CD4-positive, CD25-positive, alpha-beta regulatory T cell (primary cell): ENCODE results near the gene GRK3. TPM values are rescaled to one million over a fixed set of nuclear protein-coding genes. Genes with fewer than 3 reads are reported as not detected.
"Not testable (repeated sequence)": the region's sequence is repeated elsewhere in the genome, so short reads cannot be mapped to it uniquely, and the experiment has no call there.

Experiments
- ATAC-seq, 2 donors: fragments of 150-1000 bp; cut with Tn5 transposase; one replicate each; pipeline ENCODE4 v1.10.0; 2021; ENCODE audit warnings: low read depth in 2 of 2, moderate number of reproducible peaks in 2 of 2, moderate library complexity in 1 of 2
- DNase-seq, 3 donors: peaks; one replicate each; pipeline versions ENCODE4 v3.0.0 to v3.0.0-alpha.2; 2012 to 2022; ENCODE audit warnings: mixed read lengths in 1 of 3
- H3K27ac ChIP-seq: one replicate; pipeline ENCODE4 v1.7.0; 2013; ENCODE audit warnings: mild to moderate bottlenecking, low read length; ENCODE audit not compliant: insufficient read depth, poor library complexity, severe bottlenecking
- H3K27me3 ChIP-seq: one replicate; pipeline ENCODE4 v1.7.0; 2013; ENCODE audit warnings: low read length; ENCODE audit not compliant: control insufficient read depth, insufficient read depth
- H3K36me3 ChIP-seq: one replicate; pipeline ENCODE4 v1.7.0; 2013; ENCODE audit warnings: mild to moderate bottlenecking, low read length, moderate library complexity; ENCODE audit not compliant: control insufficient read depth, insufficient read depth
- H3K4me1 ChIP-seq: 2 replicates; pipeline ENCODE4 v1.7.0; 2013; ENCODE audit warnings: mild to moderate bottlenecking, low read length; ENCODE audit not compliant: insufficient read depth, control insufficient read depth, poor library complexity, severe bottlenecking
- H3K4me3 ChIP-seq: one replicate; pipeline ENCODE4 v1.7.0; 2013; ENCODE audit warnings: low read depth, mild to moderate bottlenecking, low read length, moderate library complexity
- H3K9me3 ChIP-seq, 2 experiments: 1 replicate in 1 of 2; 2 replicates in 1 of 2; pipeline ENCODE4 v1.7.0; 2013; ENCODE audit warnings: low read length in 2 of 2, mild to moderate bottlenecking in 1 of 2, moderate library complexity in 1 of 2; ENCODE audit not compliant: control insufficient read depth in 2 of 2
- H3K27ac Mint-ChIP-seq, 3 donors: one replicate each; pipeline ENCODE4 v1.8.0; 2020 to 2022; ENCODE audit warnings: mild to moderate bottlenecking in 3 of 3, mixed read lengths in 3 of 3, moderate library complexity in 2 of 3
- H3K27me3 Mint-ChIP-seq: one replicate; pipeline ENCODE4 v1.8.0; 2022; ENCODE audit warnings: mild to moderate bottlenecking, mixed read lengths
- H3K36me3 Mint-ChIP-seq: one replicate; pipeline ENCODE4 v1.8.0; 2020; ENCODE audit warnings: mixed read lengths
- H3K4me1 Mint-ChIP-seq, 4 donors: one replicate each; pipeline ENCODE4 v1.8.0; 2020 to 2022; ENCODE audit warnings: mixed read lengths in 4 of 4, mild to moderate bottlenecking in 1 of 4
- H3K4me3 Mint-ChIP-seq, 4 donors: one replicate each; pipeline ENCODE4 v1.8.0; 2020 to 2022; ENCODE audit warnings: mild to moderate bottlenecking in 4 of 4, mixed read lengths in 4 of 4, moderate library complexity in 3 of 4
- H3K9me3 Mint-ChIP-seq, 7 donors: one replicate each; pipeline ENCODE4 v1.8.0; 2020 to 2022; ENCODE audit warnings: mixed read lengths in 7 of 7, mild to moderate bottlenecking in 3 of 7, moderate library complexity in 2 of 7
- polyA plus RNA-seq, 4 donors: library from polyadenylated mRNA; unstranded; fragments of 300-500 nt; fragmentation: Illumina TruSeq; gene quantifications; one replicate each; pipeline ENCODE4 v1.2.3, GENCODE V29; 2021
- total RNA-seq: library from RNA; stranded (reverse); gene quantifications from one replicate; pipeline ENCODE4 v1.2.3, GENCODE V29; 2022

GRK3 gene
- total and polyA plus RNA-seq, 5 donors from 2014 or later: 0.51 to 3.5 (median 1.1) TPM

- Mint-ChIP-seq H3K27ac (no peak overlapping the region), H3K4me1 (peaks cover 10 to 28% (median 18%) of the 10 kb centered on the region in 4 donors), H3K4me3 (no peak overlapping the region), H3K27me3 (no peaks in the 10 kb centered on the region), H3K9me3 (peaks cover 0 to 4% (median 0%) of the 10 kb centered on the region in 7 donors), H3K36me3 (peaks cover 3% of the 10 kb centered on the region)
- H3K36me3 ChIP-seq: no peaks in the 10 kb centered on the region
- H3K4me3 ChIP-seq: no peak overlapping the region
- peaks cover under 1% of the 10 kb centered on the region in 2 experiments for H3K9me3 ChIP-seq
- peaks cover 10% of the 10 kb centered on the region for H3K4me1 ChIP-seq
- DNase-seq (no peak), ATAC-seq (no peak)
- no peak overlapping the region for H3K27ac ChIP-seq
- H3K27me3 ChIP-seq: no peaks in the 10 kb centered on the region
These were observed 38.4 kb downstream of the GRK3 start for GRCh38 chr22:25602916-25603315.

GRCh38 chr22:25605146-25605545 is 40.7 kb downstream of the GRK3 start:
- not testable (repeated sequence) for H3K4me3 ChIP-seq, H3K4me1 ChIP-seq, H3K9me3 Mint-ChIP-seq, H3K4me3 Mint-ChIP-seq, ATAC-seq, H3K27ac ChIP-seq, H3K27me3 Mint-ChIP-seq, H3K27me3 ChIP-seq, H3K9me3 ChIP-seq, H3K36me3 ChIP-seq, DNase-seq, H3K36me3 Mint-ChIP-seq, H3K27ac Mint-ChIP-seq
- H3K4me1 Mint-ChIP-seq: peaks cover 0 to 18% (median 7%) of the 10 kb centered on the region in 4 donors

- H3K9me3 Mint-ChIP-seq: not testable (repeated sequence)
These were observed 41.1 kb downstream of the GRK3 start for GRCh38 chr22:25605565-25605964.

GRCh38 chr22:25611284-25611683 is 46.8 kb downstream of the GRK3 start:
- not testable (repeated sequence) for H3K9me3 Mint-ChIP-seq, DNase-seq, H3K27me3 Mint-ChIP-seq, H3K27ac Mint-ChIP-seq, H3K36me3 ChIP-seq, H3K9me3 ChIP-seq, H3K4me1 ChIP-seq, ATAC-seq, H3K27ac ChIP-seq, H3K4me1 Mint-ChIP-seq, H3K27me3 ChIP-seq, H3K4me3 ChIP-seq, H3K4me3 Mint-ChIP-seq
- H3K36me3 Mint-ChIP-seq: peaks cover 11% of the 10 kb centered on the region

More at GRCh38 chr22:25605565-25605964, 41.1 kb downstream of the GRK3 start:
- H3K9me3 ChIP-seq, H3K27ac ChIP-seq, H3K36me3 Mint-ChIP-seq, H3K27ac Mint-ChIP-seq, DNase-seq, ATAC-seq, H3K4me3 Mint-ChIP-seq, H3K4me1 ChIP-seq, H3K4me3 ChIP-seq, H3K27me3 Mint-ChIP-seq, H3K36me3 ChIP-seq, H3K27me3 ChIP-seq: not testable (repeated sequence)
- peaks cover 0 to 18% (median 4%) of the 10 kb centered on the region in 4 donors for H3K4me1 Mint-ChIP-seq

- not testable (repeated sequence) for H3K9me3 Mint-ChIP-seq, H3K27me3 ChIP-seq, H3K27ac Mint-ChIP-seq, DNase-seq, H3K9me3 ChIP-seq, H3K4me3 ChIP-seq, H3K27ac ChIP-seq, H3K27me3 Mint-ChIP-seq, H3K4me3 Mint-ChIP-seq, H3K36me3 ChIP-seq, ATAC-seq, H3K4me1 Mint-ChIP-seq, H3K4me1 ChIP-seq
- peaks cover 11% of the 10 kb centered on the region for H3K36me3 Mint-ChIP-seq
These were observed 48.7 kb downstream of the GRK3 start for GRCh38 chr22:25613131-25613530.

- H3K4me3 Mint-ChIP-seq, H3K27ac Mint-ChIP-seq, H3K27me3 Mint-ChIP-seq: not testable (repeated sequence)
These were observed 49.1 kb downstream of the GRK3 start for GRCh38 chr22:25613558-25613957.

GRCh38 chr22:25614791-25615190 is 50.3 kb downstream of the GRK3 start:
- not testable (repeated sequence) for DNase-seq, H3K4me3 Mint-ChIP-seq, H3K27ac Mint-ChIP-seq, H3K9me3 ChIP-seq, H3K4me1 Mint-ChIP-seq, H3K4me1 ChIP-seq, H3K27me3 Mint-ChIP-seq, H3K9me3 Mint-ChIP-seq, H3K27ac ChIP-seq, ATAC-seq, H3K36me3 ChIP-seq, H3K4me3 ChIP-seq, H3K27me3 ChIP-seq
- H3K36me3 Mint-ChIP-seq: peaks cover 11% of the 10 kb centered on the region

More at GRCh38 chr22:25613558-25613957, 49.1 kb downstream of the GRK3 start:
- H3K27ac ChIP-seq, DNase-seq, H3K4me1 ChIP-seq, H3K36me3 ChIP-seq, H3K4me3 ChIP-seq, H3K27me3 ChIP-seq, H3K9me3 Mint-ChIP-seq, ATAC-seq, H3K4me1 Mint-ChIP-seq, H3K9me3 ChIP-seq: not testable (repeated sequence)
- H3K36me3 Mint-ChIP-seq: peaks cover 11% of the 10 kb centered on the region

- Histone ChIP-seq H3K27ac (no peak overlapping the region), H3K27me3 (no peaks in the 10 kb centered on the region), H3K9me3 (no peaks in the 10 kb centered on the region), H3K4me3 (no peak overlapping the region), H3K36me3 (no peaks in the 10 kb centered on the region), H3K4me1 (peaks cover 5% of the 10 kb centered on the region)
- H3K27me3 Mint-ChIP-seq: no peaks in the 10 kb centered on the region
- H3K4me3 Mint-ChIP-seq: no peak overlapping the region
- H3K36me3 Mint-ChIP-seq: peaks cover 14% of the 10 kb centered on the region
- DNase-seq (no peak), ATAC-seq (no peak)
- peak overlapping the region in 2 of 3 donors; percentile 11 to 55 for H3K27ac Mint-ChIP-seq
- peaks cover 9 to 35% (median 20%) of the 10 kb centered on the region in 4 donors for H3K4me1 Mint-ChIP-seq
- H3K9me3 Mint-ChIP-seq: no peaks in the 10 kb centered on the region
These were observed 57.5 kb downstream of the GRK3 start for GRCh38 chr22:25621986-25622385.
